H9 (cell line): ENCODE data around the gene CKMT2. TPM values are rescaled to one million over a fixed set of nuclear protein-coding genes. Genes with fewer than 3 reads are reported as not detected.
A peak's percentile ranks its signal among the peaks of the same experiment; 100 is the strongest.

ENCODE experiments used
- DNase-seq: peaks from one replicate; pipeline ENCODE4 v3.0.0-alpha.2; 2017
- H2AFZ ChIP-seq: one replicate; pipeline ENCODE4 v1.6.1; 2013; ENCODE audit warnings: mild to moderate bottlenecking, low read length, control low read depth, moderate library complexity
- H2AK5ac ChIP-seq: 2 replicates; pipeline ENCODE4 v1.6.1; 2013; ENCODE audit warnings: low read length, control low read depth, mixed read lengths; ENCODE audit not compliant: insufficient read length
- H2BK120ac ChIP-seq: one replicate; pipeline ENCODE4 v1.6.1; 2013; ENCODE audit warnings: low read depth, mild to moderate bottlenecking, low read length, control low read depth, inconsistent platforms; ENCODE audit not compliant: poor library complexity, severe bottlenecking
- H2BK12ac ChIP-seq: 2 replicates; pipeline ENCODE4 v1.6.1; 2013; ENCODE audit warnings: low read length, control low read depth, mixed read lengths, low read depth; ENCODE audit not compliant: insufficient read length
- H2BK15ac ChIP-seq: 2 replicates; pipeline ENCODE4 v1.6.1; 2013; ENCODE audit warnings: low read depth, low read length, control low read depth
- H2BK20ac ChIP-seq: one replicate; pipeline ENCODE4 v1.6.1; 2013; ENCODE audit warnings: low read depth, mild to moderate bottlenecking, low read length, control low read depth, inconsistent platforms; ENCODE audit not compliant: poor library complexity, severe bottlenecking
- H2BK5ac ChIP-seq: 2 replicates; pipeline ENCODE4 v1.6.1; 2013; ENCODE audit warnings: low read length, control low read depth, mixed read lengths; ENCODE audit not compliant: insufficient read length
- H3K14ac ChIP-seq: 2 replicates; pipeline ENCODE4 v1.6.1; 2013; ENCODE audit warnings: low read length, control low read depth; ENCODE audit not compliant: insufficient read depth
- H3K18ac ChIP-seq: 2 replicates; pipeline ENCODE4 v1.6.1; 2013; ENCODE audit warnings: low read depth, mild to moderate bottlenecking, mixed read lengths, low read length, control low read depth; ENCODE audit not compliant: insufficient read length
- H3K23ac ChIP-seq: 2 replicates; pipeline ENCODE4 v1.6.1; 2013; ENCODE audit warnings: low read length, control low read depth, mixed read lengths, low read depth; ENCODE audit not compliant: insufficient read length
- H3K23me2 ChIP-seq: 2 replicates; pipeline ENCODE4 v1.6.1; 2013; ENCODE audit warnings: low read depth, mild to moderate bottlenecking, mixed read lengths, low read length, control low read depth; ENCODE audit not compliant: insufficient read length, poor library complexity, severe bottlenecking
- H3K27ac ChIP-seq: 2 replicates; pipeline ENCODE4 v1.5.1; 2013; ENCODE audit warnings: low read length, control low read depth, mixed read lengths, low read depth; ENCODE audit not compliant: insufficient read length
- H3K27me3 ChIP-seq: 2 replicates; pipeline ENCODE4 v1.6.1; 2013; ENCODE audit warnings: low read length, control low read depth, inconsistent platforms; ENCODE audit not compliant: insufficient read depth
- H3K4ac ChIP-seq: 2 replicates; pipeline ENCODE4 v1.6.1; 2013; ENCODE audit warnings: low read depth, mild to moderate bottlenecking, control low read depth, inconsistent platforms, low read length, moderate library complexity
- H3K4me1 ChIP-seq: 2 replicates; pipeline ENCODE4 v1.6.1; 2013; ENCODE audit warnings: low read length, control low read depth, inconsistent platforms; ENCODE audit not compliant: insufficient read depth
- H3K4me2 ChIP-seq: 2 replicates; pipeline ENCODE4 v1.6.1; 2013; ENCODE audit warnings: low read length, control low read depth, mixed read lengths; ENCODE audit not compliant: insufficient read length, insufficient read depth
- H3K56ac ChIP-seq: 2 replicates; pipeline ENCODE4 v1.6.1; 2013; ENCODE audit warnings: low read depth, mild to moderate bottlenecking, mixed read lengths, low read length, control low read depth; ENCODE audit not compliant: insufficient read length
- H3K79me1 ChIP-seq: 2 replicates; pipeline ENCODE4 v1.6.1; 2013; ENCODE audit warnings: low read depth, mild to moderate bottlenecking, moderate library complexity, low read length, control low read depth, inconsistent platforms; ENCODE audit not compliant: insufficient read depth, poor library complexity, severe bottlenecking
- H3K79me2 ChIP-seq: 2 replicates; pipeline ENCODE4 v1.6.1; 2013; ENCODE audit warnings: low read length, control low read depth, inconsistent platforms; ENCODE audit not compliant: insufficient read depth
- H3K9ac ChIP-seq: 2 replicates; pipeline ENCODE4 v1.6.1; 2013; ENCODE audit warnings: low read length, control low read depth, mixed read lengths; ENCODE audit not compliant: insufficient read length; ENCODE audit errors: extremely low read depth
- H3K9me3 ChIP-seq: one replicate; pipeline ENCODE4 v1.6.1; 2013; ENCODE audit warnings: low read depth, low read length, inconsistent platforms; ENCODE audit not compliant: control insufficient read depth
- H3T11ph ChIP-seq: one replicate; pipeline ENCODE4 v1.6.1; 2013; ENCODE audit warnings: mild to moderate bottlenecking, low read length, control low read depth, inconsistent platforms
- H4K20me1 ChIP-seq: one replicate; pipeline ENCODE4 v1.6.1; 2013; ENCODE audit not compliant: control insufficient read depth, insufficient read length, insufficient read depth
- H4K5ac ChIP-seq: 2 replicates; pipeline ENCODE4 v1.6.1; 2013; ENCODE audit warnings: low read depth, mild to moderate bottlenecking, mixed read lengths, low read length, control low read depth; ENCODE audit not compliant: insufficient read length
- H4K8ac ChIP-seq: replicated peaks from 2 replicates; pipeline ENCODE4 v1.6.1; 2013; ENCODE audit warnings: low read length, control low read depth, mixed read lengths, low read depth; ENCODE audit not compliant: insufficient read length
- H4K91ac ChIP-seq: 2 replicates; pipeline ENCODE4 v1.6.1; 2013; ENCODE audit warnings: low read depth, mild to moderate bottlenecking, moderate library complexity, mixed read lengths, low read length, control low read depth; ENCODE audit not compliant: insufficient read length
- H3K27ac Mint-ChIP-seq, 3 experiments: 2 replicates in 2 of 3; 3 replicates in 1 of 3; pipeline ENCODE4 v1.8.0; 2020 to 2021; ENCODE audit warnings: mixed read lengths in 3 of 3, mild to moderate bottlenecking in 1 of 3, moderate library complexity in 1 of 3
- H3K27me3 Mint-ChIP-seq: 2 replicates; pipeline ENCODE4 v1.8.0; 2021; ENCODE audit warnings: low read depth, mild to moderate bottlenecking, moderate library complexity, mixed read lengths
- H3K36me3 Mint-ChIP-seq, 3 experiments: 2 replicates in 2 of 3; 3 replicates in 1 of 3; pipeline ENCODE4 v1.8.0; 2020 to 2021; ENCODE audit warnings: low read depth in 3 of 3, mixed read lengths in 3 of 3; ENCODE audit not compliant: insufficient read depth in 1 of 3
- H3K4me1 Mint-ChIP-seq, 2 experiments: 2 replicates each; pipeline ENCODE4 v1.8.0; 2020; ENCODE audit warnings: mixed read lengths in 2 of 2
- H3K4me3 Mint-ChIP-seq, 2 experiments: 2 replicates in 1 of 2; 3 replicates in 1 of 2; pipeline ENCODE4 v1.8.0; 2020 to 2021; ENCODE audit warnings: mild to moderate bottlenecking in 2 of 2, mixed read lengths in 2 of 2, moderate library complexity in 1 of 2
- H3K9me3 Mint-ChIP-seq, 2 experiments: 2 replicates in 1 of 2; 3 replicates in 1 of 2; pipeline ENCODE4 v1.8.0; 2020; ENCODE audit warnings: mild to moderate bottlenecking in 2 of 2, mixed read lengths in 2 of 2, moderate library complexity in 1 of 2
- WGBS: extraction: QIAGEN DNeasy Blood & Tissue Kit; methylation state at CpG from one replicate; pipeline ENCODE4 v1.1.7; 2013; ENCODE audit warnings: missing lambda C conversion rate, low lambda C conversion rate, mixed read lengths; ENCODE audit not compliant: insufficient read length; ENCODE audit errors: extremely low coverage; 5-methylcytosine and 5-hydroxymethylcytosine counted together
- total RNA-seq: library from RNA; stranded (reverse); gene quantifications from 2 replicates; pipeline ENCODE4 v1.2.1, GENCODE V29; 2021
- TF ChIP-seq, protein P1 (sequence below): fragments of 200-600 bp; sonication (generic); conservative IDR thresholded peaks from 3 replicates; pipeline ENCODE4 v1.8.0; 2021; ENCODE audit warnings: antibody characterized with exemption, mild to moderate bottlenecking

CKMT2 gene
- total RNA-seq, 1 experiment from 2014 or later, result 1.8 TPM

DNA sequence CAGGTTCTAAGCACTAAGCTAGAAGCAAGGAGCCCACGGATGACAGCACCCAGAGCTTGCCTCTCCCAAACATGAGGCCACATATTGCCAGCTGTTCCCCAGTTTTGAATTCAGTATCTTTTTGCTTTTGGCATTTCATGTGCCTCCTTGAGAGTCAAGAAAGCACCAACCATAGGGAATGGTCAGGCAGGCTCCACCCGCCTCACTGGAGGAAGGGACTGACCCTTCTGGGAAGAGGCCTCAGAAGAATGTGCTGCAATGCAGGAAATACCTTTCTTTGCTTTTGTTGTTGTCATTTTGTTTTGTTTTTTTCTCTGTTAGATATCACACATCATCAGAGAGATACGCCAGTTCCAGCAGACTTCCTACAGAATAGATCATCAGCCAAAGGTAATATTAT is 13.7 kb upstream of the CKMT2 start:
- WGBS, result no CpG with 5 or more reads among the region's 3 CpGs
- no peaks in the 10 kb centered on the region for H3K9me3 ChIP-seq

More for the DNA sequence above, 13.7 kb upstream of the CKMT2 start:
- Mint-ChIP-seq H3K27ac (peak overlapping the region in 1 of 3 experiments; percentile 28; a peak in 2 of 7 replicates), H3K9me3 (no peaks in the 10 kb centered on the region), H3K36me3 (no peaks in the 10 kb centered on the region), H3K4me1 (no peaks in the 10 kb centered on the region), H3K27me3 (no peaks in the 10 kb centered on the region), H3K4me3 (no peak overlapping the region)
- TF ChIP-seq, protein P1, sequence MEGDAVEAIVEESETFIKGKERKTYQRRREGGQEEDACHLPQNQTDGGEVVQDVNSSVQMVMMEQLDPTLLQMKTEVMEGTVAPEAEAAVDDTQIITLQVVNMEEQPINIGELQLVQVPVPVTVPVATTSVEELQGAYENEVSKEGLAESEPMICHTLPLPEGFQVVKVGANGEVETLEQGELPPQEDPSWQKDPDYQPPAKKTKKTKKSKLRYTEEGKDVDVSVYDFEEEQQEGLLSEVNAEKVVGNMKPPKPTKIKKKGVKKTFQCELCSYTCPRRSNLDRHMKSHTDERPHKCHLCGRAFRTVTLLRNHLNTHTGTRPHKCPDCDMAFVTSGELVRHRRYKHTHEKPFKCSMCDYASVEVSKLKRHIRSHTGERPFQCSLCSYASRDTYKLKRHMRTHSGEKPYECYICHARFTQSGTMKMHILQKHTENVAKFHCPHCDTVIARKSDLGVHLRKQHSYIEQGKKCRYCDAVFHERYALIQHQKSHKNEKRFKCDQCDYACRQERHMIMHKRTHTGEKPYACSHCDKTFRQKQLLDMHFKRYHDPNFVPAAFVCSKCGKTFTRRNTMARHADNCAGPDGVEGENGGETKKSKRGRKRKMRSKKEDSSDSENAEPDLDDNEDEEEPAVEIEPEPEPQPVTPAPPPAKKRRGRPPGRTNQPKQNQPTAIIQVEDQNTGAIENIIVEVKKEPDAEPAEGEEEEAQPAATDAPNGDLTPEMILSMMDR, result no peak
- no peak overlapping the region for H3K4me2 ChIP-seq
- no peak overlapping the region for H2AK5ac ChIP-seq
- H3K23ac ChIP-seq, result no peak overlapping the region
- no peak overlapping the region for H3T11ph ChIP-seq
- no peak overlapping the region for H3K9ac ChIP-seq
- no peak overlapping the region for H2AFZ ChIP-seq
- no peaks in the 10 kb centered on the region for H3K27me3 ChIP-seq
- H2BK12ac ChIP-seq, result no peak overlapping the region
- H4K91ac ChIP-seq, result no peak overlapping the region
- H3K79me2 ChIP-seq, result no peaks in the 10 kb centered on the region
- DNase-seq, result no peak
- H2BK20ac ChIP-seq, result no peak overlapping the region
- no peak overlapping the region for H3K27ac ChIP-seq
- no peak overlapping the region for H2BK15ac ChIP-seq
- H4K20me1 ChIP-seq, result no peaks in the 10 kb centered on the region
- no peak overlapping the region for H3K14ac ChIP-seq
- no peak overlapping the region for H4K5ac ChIP-seq
- no peak overlapping the region for H2BK120ac ChIP-seq
- no peak overlapping the region for H3K18ac ChIP-seq
- H3K4me1 ChIP-seq, result no peaks in the 10 kb centered on the region
- no peak overlapping the region for H3K56ac ChIP-seq
- H3K79me1 ChIP-seq, result no peaks in the 10 kb centered on the region
- H3K23me2 ChIP-seq, result no peaks in the 10 kb centered on the region
- H2BK5ac ChIP-seq, result no peak overlapping the region
- no peak overlapping the region for H3K4ac ChIP-seq
- H4K8ac ChIP-seq, result no peak overlapping the region
